OCI-LY1 (cell line): Measurements from ENCODE around the gene ARID3A.

Experiments used
- H2AFZ ChIP-seq: fragments of 200-600 bp; sonication (generic), shearing (Covaris generic); 2 replicates; pipeline ENCODE4 v1.6.0; 2014; ENCODE audit warnings: antibody characterized with exemption, mild to moderate bottlenecking, low read length
- H3F3A ChIP-seq: fragments of 200-600 bp; sonication (generic), shearing (Covaris generic); 2 replicates; pipeline ENCODE4 v1.6.0; 2014; ENCODE audit warnings: mild to moderate bottlenecking, antibody characterized with exemption, low read length, moderate library complexity; ENCODE audit not compliant: insufficient read depth
- H3K27ac ChIP-seq: fragments of 200-600 bp; sonication (generic); 2 replicates; pipeline ENCODE4 v1.5.1; 2014; ENCODE audit warnings: low read length, mixed run types, mild to moderate bottlenecking, low read depth; ENCODE audit not compliant: poor library complexity, severe bottlenecking
- H3K27me3 ChIP-seq: fragments of 200-600 bp; sonication (generic); 2 replicates; pipeline ENCODE4 v1.6.0; 2014; ENCODE audit warnings: antibody characterized with exemption, mild to moderate bottlenecking, low read length, moderate library complexity; ENCODE audit not compliant: insufficient read depth
- H3K36me3 ChIP-seq: fragments of 200-600 bp; sonication (generic); 2 replicates; pipeline ENCODE4 v1.6.1; 2014; ENCODE audit warnings: mild to moderate bottlenecking, antibody characterized with exemption, low read length, moderate library complexity, mixed read lengths; ENCODE audit not compliant: insufficient read depth
- H3K4me1 ChIP-seq: fragments of 200-600 bp; sonication (generic); 2 replicates; pipeline ENCODE4 v1.5.1; 2014; ENCODE audit warnings: mild to moderate bottlenecking, low read length, moderate library complexity; ENCODE audit not compliant: insufficient read depth, severe bottlenecking
- H3K4me2 ChIP-seq: fragments of 200-600 bp; sonication (generic), shearing (Covaris generic); 2 replicates; pipeline ENCODE4 v1.6.1; 2014; ENCODE audit warnings: low read length
- H3K4me3 ChIP-seq: fragments of 200-600 bp; sonication (generic); 2 replicates; pipeline ENCODE4 v1.5.1; 2014; ENCODE audit warnings: low read length, low read depth, mild to moderate bottlenecking, mixed read lengths; ENCODE audit not compliant: poor library complexity, severe bottlenecking
- H3K79me2 ChIP-seq: fragments of 200-600 bp; shearing (Covaris generic); 2 replicates; pipeline ENCODE4 v1.6.1; 2016; ENCODE audit warnings: mixed run types, low read length, mixed read lengths; ENCODE audit not compliant: insufficient read depth
- H3K9ac ChIP-seq: fragments of 200-600 bp; sonication (generic), shearing (Covaris generic); 2 replicates; pipeline ENCODE4 v1.6.1; 2014; ENCODE audit warnings: mild to moderate bottlenecking, low read length, mixed read lengths
- H3K9me2 ChIP-seq: fragments of 200-600 bp; sonication (generic), shearing (Covaris generic); 2 replicates; pipeline ENCODE4 v1.6.1; 2014; ENCODE audit warnings: low read depth, mild to moderate bottlenecking, low read length, mixed read lengths
- H3K9me3 ChIP-seq: fragments of 200-600 bp; shearing (Covaris generic); 2 replicates; pipeline ENCODE4 v1.6.1; 2014; ENCODE audit warnings: low read length, mixed read lengths
- H4K20me1 ChIP-seq: fragments of 200-600 bp; sonication (generic), shearing (Covaris generic); 2 replicates; pipeline ENCODE4 v1.6.0; 2016; ENCODE audit warnings: mild to moderate bottlenecking, low read length; ENCODE audit not compliant: insufficient read depth
- CTCF ChIP-seq: fragments of 200-600 bp; sonication (generic), shearing (Covaris generic); IDR thresholded peaks from 2 replicates; pipeline ENCODE4 v1.5.1; 2017; ENCODE audit warnings: mild to moderate bottlenecking, antibody characterized with exemption, low read length, moderate library complexity, mixed read lengths
- EZH2 ChIP-seq: fragments of 200-600 bp; sonication (generic), shearing (Covaris generic); IDR thresholded peaks from 2 replicates; pipeline ENCODE4 v1.8.0; 2017; ENCODE audit warnings: borderline replicate concordance, mixed run types, mild to moderate bottlenecking, antibody characterized with exemption, low read length, moderate library complexity, mixed read lengths

ARID3A gene

GRCh38 chr19:1015782-1016646, 90.2 kb downstream of the ARID3A start:
- H3K9ac ChIP-seq, result no peak overlapping the region; the same call in 1 of the 2 replicates
- TF ChIP-seq EZH2 (no peak), CTCF (no peak)
- peaks cover 50% of the 10 kb centered on the region for H3K4me1 ChIP-seq
- peak overlapping the region; percentile 6 for H3K27ac ChIP-seq
- H3F3A ChIP-seq, result no peaks in the 10 kb centered on the region
- no peaks in the 10 kb centered on the region for H4K20me1 ChIP-seq
- H3K9me2 ChIP-seq, result no peaks in the 10 kb centered on the region
- H2AFZ ChIP-seq, result no peak overlapping the region
- no peaks in the 10 kb centered on the region for H3K27me3 ChIP-seq
- H3K79me2 ChIP-seq, result peaks cover 54% of the 10 kb centered on the region
- peaks cover 48% of the 10 kb centered on the region for H3K36me3 ChIP-seq
- peak overlapping the region; percentile 99 for H3K4me3 ChIP-seq
- no peaks in the 10 kb centered on the region for H3K9me3 ChIP-seq
- peak overlapping the region; percentile 99; the same call in 1 of the 2 replicates for H3K4me2 ChIP-seq

GRCh38 chr19:1016647-1017114, 90.8 kb downstream of the ARID3A start:
- Histone ChIP-seq H3K9me3 (no peaks in the 10 kb centered on the region), H3K9ac (no peak overlapping the region; the same call in 1 of the 2 replicates), H3K9me2 (no peaks in the 10 kb centered on the region), H2AFZ (no peak overlapping the region), H3K79me2 (peaks cover 54% of the 10 kb centered on the region), H3K4me3 (peak overlapping the region; percentile 99), H3K36me3 (peaks cover 42% of the 10 kb centered on the region), H3K4me2 (peak overlapping the region; percentile 99), H3K27ac (peak overlapping the region; percentile 6), H3K4me1 (peaks cover 52% of the 10 kb centered on the region), H3K27me3 (no peaks in the 10 kb centered on the region), H4K20me1 (no peaks in the 10 kb centered on the region), H3F3A (no peaks in the 10 kb centered on the region)
- TF ChIP-seq CTCF (no peak), EZH2 (no peak)

- Histone ChIP-seq H2AFZ (no peak overlapping the region), H3K36me3 (peaks cover 35% of the 10 kb centered on the region), H3K9me3 (no peaks in the 10 kb centered on the region), H3K4me1 (peaks cover 59% of the 10 kb centered on the region), H3K9ac (peak overlapping the region; percentile 15; the same call in 1 of the 2 replicates), H4K20me1 (no peaks in the 10 kb centered on the region), H3K4me3 (peak overlapping the region; percentile 99), H3K4me2 (peak overlapping the region; percentile 99), H3F3A (no peaks in the 10 kb centered on the region), H3K79me2 (peaks cover 54% of the 10 kb centered on the region), H3K9me2 (no peaks in the 10 kb centered on the region), H3K27ac (peak overlapping the region; percentile 22), H3K27me3 (no peaks in the 10 kb centered on the region)
- no peak for TF ChIP-seq CTCF
- TF ChIP-seq EZH2, result no peak
Measured at GRCh38 chr19:1017115-1017905, 91.5 kb downstream of the ARID3A start.
